ENCODE results near the gene TTLL9.

- TF ChIP-seq, protein P1, sequence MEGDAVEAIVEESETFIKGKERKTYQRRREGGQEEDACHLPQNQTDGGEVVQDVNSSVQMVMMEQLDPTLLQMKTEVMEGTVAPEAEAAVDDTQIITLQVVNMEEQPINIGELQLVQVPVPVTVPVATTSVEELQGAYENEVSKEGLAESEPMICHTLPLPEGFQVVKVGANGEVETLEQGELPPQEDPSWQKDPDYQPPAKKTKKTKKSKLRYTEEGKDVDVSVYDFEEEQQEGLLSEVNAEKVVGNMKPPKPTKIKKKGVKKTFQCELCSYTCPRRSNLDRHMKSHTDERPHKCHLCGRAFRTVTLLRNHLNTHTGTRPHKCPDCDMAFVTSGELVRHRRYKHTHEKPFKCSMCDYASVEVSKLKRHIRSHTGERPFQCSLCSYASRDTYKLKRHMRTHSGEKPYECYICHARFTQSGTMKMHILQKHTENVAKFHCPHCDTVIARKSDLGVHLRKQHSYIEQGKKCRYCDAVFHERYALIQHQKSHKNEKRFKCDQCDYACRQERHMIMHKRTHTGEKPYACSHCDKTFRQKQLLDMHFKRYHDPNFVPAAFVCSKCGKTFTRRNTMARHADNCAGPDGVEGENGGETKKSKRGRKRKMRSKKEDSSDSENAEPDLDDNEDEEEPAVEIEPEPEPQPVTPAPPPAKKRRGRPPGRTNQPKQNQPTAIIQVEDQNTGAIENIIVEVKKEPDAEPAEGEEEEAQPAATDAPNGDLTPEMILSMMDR (IDR thresholded peaks at IDR 0.05) = no peak
- no peak for TF ChIP-seq POLR2A (IDR thresholded peaks at IDR 0.05)
Observed at GRCh38 chr20:31890646-31891045, 20.2 kb downstream of the TTLL9 start.

All from breast epithelium (tissue), 3 donors.